Adipose tissue (tissue), 3 donors: ENCODE results near the gene ROMO1. TPM values are rescaled to one million over a fixed set of nuclear protein-coding genes. Genes with fewer than 3 reads are reported as not detected.
"Not testable (repeated sequence)": the region's sequence is repeated elsewhere in the genome, so short reads cannot be mapped to it uniquely, and the experiment has no call there.

Source experiments
- H3K27ac ChIP-seq: one replicate; pipeline ENCODE4 v1.5.1; 2013; ENCODE audit warnings: low read depth, low read length
- WGBS, 3 donors: extraction: QIAGEN DNeasy Blood & Tissue Kit; methylation state at CpG; one replicate each; pipeline ENCODE4 v1.1.7; 2013; 5-methylcytosine and 5-hydroxymethylcytosine counted together
- polyA plus RNA-seq, 3 donors: library from polyadenylated mRNA; stranded (reverse); fragments of 200-250 nt; gene quantifications; one replicate each; pipeline ENCODE4 v1.2.3, GENCODE V29; 2013
- donor health status: healthy with polysubstance abuse.
- donor health status: Bipolar disorder and iron deficiency.
- donor health status: healthy.

ROMO1 gene
- polyA plus RNA-seq, 3 donors, result 211 to 389 (median 355) TPM

DNA sequence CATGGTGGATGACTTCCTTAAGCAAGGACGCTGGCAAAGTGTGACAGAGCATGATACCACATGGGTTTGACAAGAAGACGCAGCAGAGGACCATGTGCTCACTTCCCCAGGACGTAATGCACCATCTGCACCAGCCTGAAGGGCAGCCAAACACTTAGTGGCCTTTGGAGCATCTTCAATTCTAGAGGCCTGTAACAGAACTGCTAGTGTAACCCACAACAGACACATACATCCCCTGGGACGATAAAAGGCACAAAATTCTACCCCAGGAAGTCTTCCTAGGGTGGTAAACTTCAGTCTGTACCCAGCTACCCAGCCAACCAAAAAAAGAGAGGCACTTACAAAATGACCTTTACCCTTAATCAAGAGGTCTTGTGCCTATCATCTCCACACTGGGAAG is 25.3 kb upstream of the ROMO1 start:
- 86 to 93% (median 89%) methylated on average over 4 of the region's 4 CpGs for WGBS, 3 donors

DNA sequence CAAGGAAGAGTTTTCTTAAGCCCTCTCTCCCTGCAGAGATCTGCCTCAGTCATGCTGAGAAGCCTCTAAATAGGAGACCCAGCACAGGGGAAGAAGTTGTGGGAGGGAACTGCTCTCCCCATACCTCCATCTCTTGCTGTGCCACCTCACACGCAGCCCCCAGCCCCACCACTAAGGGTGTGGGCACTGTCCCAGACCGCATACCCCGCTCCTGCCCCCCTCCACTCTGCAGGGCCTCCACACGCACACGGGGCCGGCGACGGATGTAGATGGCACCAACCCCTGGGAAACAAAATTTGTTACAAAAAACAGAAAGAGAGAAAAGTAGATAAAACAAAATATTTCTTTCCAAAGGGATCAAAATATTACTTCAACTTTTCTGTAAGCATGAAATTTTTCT is 24.3 kb upstream of the ROMO1 start:
- no peak overlapping the region for H3K27ac ChIP-seq
- WGBS, 3 donors, result 94 to 96% (median 95%) methylated on average over 8 of the region's 8 CpGs

More for the DNA sequence above, 25.3 kb upstream of the ROMO1 start:
- no peak overlapping the region for H3K27ac ChIP-seq

DNA sequence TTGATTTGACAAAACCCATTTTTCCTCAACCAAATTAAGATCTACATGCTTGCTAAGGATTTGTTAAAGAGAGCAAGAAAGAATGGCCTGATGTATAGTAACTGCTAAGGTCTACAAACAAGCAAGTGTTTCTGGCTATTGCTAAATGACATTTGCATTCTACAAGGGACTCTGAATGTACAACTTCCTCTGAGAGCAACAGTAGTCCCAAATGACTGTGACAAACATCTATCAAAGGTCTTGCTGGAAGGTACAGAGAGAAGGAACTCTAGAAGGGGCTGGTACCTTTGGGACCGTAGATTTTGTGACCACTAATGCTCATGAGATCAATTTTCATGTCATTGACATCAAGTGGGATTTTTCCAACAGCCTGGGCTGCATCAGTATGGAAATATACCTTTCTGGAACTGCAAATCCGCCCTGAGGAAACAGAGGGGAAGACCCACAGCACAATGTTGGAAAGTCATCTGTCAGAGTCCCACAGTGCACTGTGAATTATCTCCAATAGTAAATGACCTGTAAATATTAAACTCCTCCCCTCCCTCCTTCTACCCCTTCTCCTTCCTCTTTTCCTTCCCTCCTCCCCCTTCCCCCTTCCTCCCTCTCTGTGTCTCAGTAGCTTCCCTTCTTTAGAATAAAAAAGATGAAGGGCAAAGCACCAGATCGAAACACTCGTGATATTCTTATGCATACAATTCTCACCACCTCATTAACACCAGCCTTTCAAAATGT is 18.6 kb upstream of the ROMO1 start:
- H3K27ac ChIP-seq, result no peak overlapping the region
- WGBS, 3 donors, result 61 to 79% (median 65%) methylated on average over 4 of the region's 4 CpGs

DNA sequence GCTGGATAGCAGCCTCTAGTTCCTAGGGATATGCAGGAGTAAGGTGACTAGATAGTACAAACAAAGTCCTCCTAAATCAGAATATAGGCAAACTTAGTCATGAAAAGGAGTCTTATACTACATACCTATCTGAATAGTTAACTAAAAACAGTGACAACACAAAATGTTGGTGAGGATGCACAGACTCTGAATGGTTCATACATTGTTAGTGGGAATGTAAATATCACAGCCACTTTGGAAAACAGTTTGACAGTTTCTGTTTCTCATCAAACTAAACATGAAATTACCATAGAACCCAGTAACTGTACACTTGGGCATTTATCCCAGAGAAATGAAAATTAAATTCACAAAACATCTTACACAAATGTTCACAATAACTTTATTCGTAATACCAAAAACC is 17.2 kb upstream of the ROMO1 start:
- H3K27ac ChIP-seq, result no peak overlapping the region
- 92 to 100% (median 98%) methylated on average over 1 of the region's 1 CpG for WGBS, 3 donors

DNA sequence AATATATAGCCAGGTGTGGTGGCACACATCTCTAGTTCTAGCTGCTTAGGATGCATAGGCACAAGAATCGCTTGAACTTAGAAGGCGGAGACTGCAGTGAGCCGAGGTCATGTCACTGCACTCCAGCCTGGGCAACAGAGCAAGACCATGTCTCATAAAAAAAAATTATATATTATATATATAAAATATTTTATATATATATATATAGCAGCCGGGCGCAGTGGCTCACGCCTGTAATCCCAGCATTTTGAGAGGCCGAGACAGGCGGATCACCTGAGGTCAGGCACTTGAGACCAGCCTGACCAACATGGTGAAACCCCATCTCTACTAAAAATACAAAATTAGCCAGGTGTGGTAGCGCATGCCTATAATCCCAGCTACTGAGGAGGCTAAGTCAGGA is 13.8 kb upstream of the ROMO1 start:
- H3K27ac ChIP-seq, result not testable (repeated sequence)
- WGBS, 3 donors, result 95 to 97% (median 97%) methylated on average over 9 of the region's 9 CpGs

DNA sequence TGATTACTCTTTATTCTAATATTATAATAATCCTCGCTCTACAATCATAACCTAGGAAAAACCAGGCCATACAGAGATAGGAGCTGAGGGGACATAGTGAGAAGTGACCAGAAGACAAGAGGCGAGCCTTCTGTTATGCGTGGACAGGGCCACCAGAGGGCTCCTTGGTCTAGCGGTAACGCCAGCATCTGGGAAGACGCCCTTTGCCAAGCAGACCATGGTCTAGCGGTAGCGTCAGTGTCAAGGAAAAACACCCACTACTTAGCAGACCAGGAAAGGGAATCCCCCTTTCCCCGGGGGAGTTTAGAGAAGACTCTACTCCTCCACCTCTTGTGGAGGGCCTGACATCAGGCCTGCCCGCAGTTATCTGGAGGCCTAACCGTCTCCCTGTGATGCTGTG is 12.3 kb upstream of the ROMO1 start:
- not testable (repeated sequence) for H3K27ac ChIP-seq
- 92 to 95% (median 95%) methylated on average over 11 of the region's 11 CpGs for WGBS, 3 donors

DNA sequence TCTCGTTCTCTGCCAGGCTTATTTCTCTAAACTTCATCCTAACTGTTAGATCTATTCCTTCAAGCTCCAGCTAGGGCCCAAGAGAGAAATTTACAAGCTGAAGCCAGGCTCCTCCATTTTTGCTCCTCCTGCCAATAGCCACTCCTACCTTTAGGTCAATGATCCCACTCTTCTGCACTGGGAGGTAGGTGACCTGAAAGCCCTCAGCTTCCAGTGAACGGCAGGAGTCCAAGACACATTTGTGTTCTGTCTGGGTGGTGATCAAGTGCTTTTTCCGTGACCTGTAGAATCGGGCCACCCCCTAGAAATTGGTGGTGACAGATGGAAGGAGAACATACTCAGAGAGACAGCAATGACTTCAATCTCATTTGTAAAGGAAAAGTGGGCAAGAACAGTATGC is 8.9 kb upstream of the ROMO1 start:
- H3K27ac ChIP-seq, result no peak overlapping the region
- 89 to 91% (median 89%) methylated on average over 4 of the region's 4 CpGs for WGBS, 3 donors

DNA sequence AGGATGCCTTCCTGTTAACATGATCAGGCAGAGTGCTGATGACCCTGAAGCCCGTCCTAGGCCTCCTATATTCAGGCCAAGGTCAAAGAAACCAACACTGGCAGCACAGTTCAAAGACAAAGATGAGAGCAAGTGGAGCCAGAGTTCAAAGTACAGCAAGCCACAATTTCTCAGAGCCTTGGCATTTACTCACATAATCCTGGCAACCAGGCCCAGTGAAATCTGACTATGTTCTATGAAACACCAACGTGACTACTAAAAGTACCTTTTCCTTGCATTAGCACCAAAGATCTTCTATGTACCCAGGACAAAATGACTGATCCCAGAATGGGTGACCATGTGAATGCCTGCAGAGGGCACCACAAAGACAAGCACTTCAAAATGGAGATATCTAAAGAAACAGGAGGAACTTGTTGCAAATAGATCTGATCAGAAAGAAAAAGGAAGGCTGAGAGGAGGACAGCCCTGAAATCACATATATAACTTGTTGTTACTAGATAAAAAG is 3.9 kb upstream of the ROMO1 start:
- no peak overlapping the region for H3K27ac ChIP-seq
- WGBS, 3 donors, result 58 to 85% (median 85%) methylated on average over 2 of the region's 2 CpGs

DNA sequence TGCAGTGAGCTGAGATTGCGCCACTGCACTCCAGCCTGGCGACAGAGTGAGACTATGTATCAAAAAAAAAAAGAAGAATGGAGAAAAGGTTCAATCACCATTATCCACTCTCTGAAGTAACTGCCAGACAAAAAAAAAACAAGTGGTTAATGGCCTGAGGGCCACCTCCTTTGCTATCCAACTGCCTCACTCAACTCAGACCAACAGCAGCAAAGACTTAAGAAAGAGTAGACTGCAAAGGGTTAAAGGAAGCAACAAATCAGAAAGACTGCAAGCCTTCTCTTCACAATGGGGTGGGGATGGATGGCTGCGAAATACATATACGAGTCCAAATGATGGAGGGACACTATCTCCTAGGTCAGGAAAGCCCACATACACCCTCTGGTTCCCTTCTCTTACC is 3.2 kb upstream of the ROMO1 start:
- no peak overlapping the region for H3K27ac ChIP-seq
- 80 to 83% (median 80%) methylated on average over 4 of the region's 4 CpGs for WGBS, 3 donors

DNA sequence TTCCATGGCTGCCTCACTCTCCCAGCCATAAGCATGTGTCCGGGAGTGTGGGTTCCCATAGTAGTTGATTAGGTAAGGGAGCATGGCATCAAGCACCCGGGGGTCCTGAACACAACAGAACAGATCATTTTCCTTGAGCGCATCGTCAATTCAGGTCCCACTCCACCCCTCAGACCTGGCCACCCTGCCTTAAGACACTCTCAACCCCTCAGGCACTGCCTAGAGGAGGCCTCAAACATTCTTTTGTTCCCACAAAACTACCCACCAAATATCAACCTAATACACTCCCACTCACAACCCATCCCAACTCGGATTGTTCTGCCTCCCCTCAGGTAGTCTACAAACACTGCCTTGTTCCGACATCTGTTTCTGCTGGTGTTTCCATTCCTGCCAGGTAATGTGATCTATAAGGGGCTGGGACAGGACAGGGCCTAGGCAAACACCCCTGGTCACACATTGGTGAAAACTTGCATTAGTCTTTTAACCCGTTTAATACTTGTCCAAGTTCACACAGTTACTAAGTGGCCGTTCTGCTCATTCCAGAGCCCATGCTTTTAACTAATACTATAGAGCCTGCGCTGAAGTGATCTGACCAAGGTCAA is 1.4 kb upstream of the ROMO1 start:
- no peak overlapping the region for H3K27ac ChIP-seq
- 48 to 81% (median 77%) methylated on average over 9 of the region's 9 CpGs for WGBS, 3 donors

DNA sequence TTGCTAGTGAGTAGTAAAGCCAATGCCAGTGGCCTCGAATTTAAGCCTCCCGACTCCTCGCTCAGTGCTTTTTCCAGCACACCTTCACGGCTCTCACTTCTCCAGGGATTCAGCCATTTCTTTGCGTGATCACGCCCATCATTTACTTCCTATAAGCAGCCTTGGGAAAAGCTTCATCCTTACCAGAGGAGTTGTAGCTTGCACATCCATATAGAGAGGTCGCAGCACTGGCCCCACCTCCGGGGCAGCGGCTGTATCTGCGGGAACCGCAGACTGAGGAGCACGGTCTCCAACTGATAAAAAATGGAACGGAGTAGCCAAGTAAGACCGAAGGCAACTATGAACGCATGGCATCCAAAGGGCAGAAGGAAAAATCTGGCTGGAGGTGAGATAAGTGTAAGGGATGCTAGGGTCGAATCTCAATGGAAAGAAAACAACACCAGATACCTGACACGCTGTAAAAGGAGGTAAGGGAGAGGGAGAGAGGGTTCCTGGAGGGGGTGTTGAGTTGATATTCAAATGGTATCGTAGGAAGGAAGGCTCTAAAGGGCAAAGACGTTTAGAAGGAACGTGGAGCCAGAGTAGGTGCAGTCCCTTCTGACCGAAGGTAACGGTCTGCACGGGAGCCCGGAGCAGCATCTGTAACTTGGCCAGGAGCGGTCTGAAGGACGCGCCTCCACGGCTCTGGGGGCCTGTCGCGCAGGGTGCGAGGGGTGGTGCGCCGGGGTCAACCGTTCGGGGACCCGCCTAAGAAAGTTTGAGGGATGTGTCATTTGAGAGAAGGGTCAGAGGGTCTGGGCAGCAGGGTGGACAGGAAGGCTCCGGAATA is 693 bp upstream of the ROMO1 start:
- WGBS, 3 donors, result 3 to 7% (median 6%) methylated on average over 37 of the region's 37 CpGs
- no peak overlapping the region for H3K27ac ChIP-seq

DNA sequence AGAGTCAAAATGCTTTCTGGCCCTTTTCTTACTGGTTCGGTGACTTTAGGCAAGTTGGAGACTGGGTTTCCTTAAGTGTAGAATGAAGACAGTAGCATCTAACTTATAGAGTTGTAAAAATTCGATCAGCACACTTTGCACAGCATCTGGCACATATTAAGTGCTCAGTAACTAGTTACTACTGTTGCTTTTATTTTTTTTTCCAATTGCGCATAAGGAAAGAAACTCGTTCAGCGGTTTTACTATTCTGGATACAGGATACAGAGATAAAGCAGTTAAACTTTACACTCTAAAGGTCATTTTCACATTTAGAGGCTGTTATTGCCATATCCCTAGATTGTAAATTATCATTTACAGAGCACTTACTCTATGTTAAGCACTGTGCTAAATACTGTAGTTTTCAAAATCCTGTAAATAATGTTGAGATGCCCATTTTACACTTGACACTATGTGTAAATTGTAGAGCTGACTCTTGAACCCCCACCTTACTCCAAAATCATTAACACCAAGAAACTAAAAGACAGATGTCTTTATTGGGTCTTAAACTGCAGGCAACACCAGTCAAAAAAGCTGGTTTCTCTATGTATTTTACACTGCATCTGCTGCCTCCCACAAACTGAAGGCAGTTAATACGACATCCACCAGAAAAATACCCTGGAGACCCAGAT is 886 bp downstream of the ROMO1 start:
- peak overlapping the region; percentile 83 for H3K27ac ChIP-seq
- WGBS, 3 donors, result 18 to 24% (median 22%) methylated on average over 6 of the region's 6 CpGs

DNA sequence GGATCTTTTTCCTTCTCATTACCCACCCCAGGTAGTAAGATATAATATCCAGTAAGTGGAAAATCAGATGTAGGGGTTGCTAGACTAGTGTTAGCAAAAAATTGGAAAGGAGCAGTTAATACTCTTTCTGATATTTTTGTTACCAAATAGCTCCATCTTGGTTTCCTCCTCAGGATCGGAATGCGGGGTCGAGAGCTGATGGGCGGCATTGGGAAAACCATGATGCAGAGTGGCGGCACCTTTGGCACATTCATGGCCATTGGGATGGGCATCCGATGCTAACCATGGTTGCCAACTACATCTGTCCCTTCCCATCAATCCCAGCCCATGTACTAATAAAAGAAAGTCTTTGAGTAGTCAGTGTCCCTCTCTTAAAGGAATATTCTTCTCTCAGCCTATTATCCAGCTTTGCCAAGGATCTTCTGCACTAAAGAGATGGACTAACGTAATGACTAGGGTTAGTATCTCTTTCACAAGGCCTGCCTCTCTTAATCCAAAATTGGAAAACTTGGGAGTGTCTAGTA is 1.5 kb downstream of the ROMO1 start:
- no peak overlapping the region for H3K27ac ChIP-seq
- WGBS, 3 donors, result 92 to 95% (median 93%) methylated on average over 7 of the region's 7 CpGs

DNA sequence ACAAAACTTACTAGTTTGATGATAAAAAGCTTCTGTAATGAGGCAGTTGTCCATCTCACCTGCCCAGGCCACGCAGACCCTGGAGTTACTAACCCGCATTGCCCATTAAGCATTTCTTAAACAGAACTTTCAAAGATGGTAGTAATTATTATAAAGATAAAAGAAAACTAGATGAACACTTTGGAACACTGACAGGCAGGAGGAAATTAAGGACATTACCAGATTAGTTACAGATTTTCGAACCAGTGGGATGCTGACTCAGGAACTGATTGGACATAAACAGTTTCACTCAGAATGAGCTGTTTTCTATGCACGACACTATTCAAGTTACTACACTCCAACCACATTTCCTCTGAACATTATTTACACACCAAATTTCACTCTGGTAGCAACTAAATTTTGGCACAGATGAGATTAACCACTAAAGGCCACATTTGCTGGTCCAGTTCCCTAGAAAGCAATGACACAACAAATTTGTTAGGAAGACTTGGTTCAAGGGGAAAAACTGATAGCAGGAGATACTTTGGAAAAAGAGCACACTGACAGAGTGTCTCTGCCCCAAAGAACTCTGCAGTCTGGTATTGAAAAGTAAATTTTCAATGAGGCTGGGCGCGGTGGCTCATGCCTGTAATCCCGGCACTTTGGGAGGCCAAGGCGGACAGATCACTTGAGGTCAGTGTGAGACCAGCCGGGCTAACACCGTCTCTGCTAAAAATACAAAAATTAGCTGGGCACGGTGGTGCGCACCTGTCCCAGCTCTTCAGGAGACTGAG is 3.0 kb downstream of the ROMO1 start:
- 79 to 84% (median 83%) methylated on average over 12 of the region's 12 CpGs for WGBS, 3 donors
- H3K27ac ChIP-seq, result no peak overlapping the region

DNA sequence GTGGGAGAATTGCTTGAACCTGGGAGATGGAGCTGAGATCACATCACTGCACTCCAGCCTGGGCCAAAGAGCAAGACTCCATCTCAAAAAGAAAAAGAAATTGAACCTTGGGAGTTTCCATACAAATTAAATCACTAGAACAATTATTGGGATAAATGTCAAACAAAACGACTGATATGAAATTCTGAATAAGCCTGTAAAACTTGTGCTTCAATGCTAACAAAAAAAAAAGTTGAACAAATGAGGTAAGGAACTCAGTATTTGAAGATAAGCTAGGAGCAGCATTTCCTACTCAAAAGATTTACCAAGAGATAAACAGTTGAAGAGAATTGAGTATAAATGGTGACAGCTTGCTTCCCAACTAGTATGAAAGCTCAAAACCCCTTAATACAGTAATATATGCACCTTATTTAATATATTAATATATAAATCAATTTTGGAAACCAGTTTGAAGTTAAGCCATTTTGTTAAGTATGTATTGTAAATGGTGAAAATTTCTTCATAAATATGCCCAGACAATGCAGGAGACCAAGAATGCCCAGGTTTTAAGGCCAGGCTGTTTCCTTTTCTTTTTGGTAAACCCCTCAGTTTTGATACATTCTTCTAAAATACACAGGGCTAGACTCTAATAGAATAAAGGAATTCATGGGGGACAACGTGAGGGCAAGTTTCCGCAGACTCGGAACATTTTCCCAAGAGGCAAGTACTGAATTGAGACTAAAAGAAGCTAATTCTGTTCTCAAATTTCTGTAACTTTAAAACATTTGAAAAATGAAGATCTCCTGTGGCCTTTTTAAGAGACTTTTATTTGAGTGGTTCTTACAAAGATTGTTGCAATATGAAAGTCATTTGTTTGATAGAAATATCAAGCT is 3.9 kb downstream of the ROMO1 start:
- H3K27ac ChIP-seq, result no peak overlapping the region
- WGBS, 3 donors, result 56 to 67% (median 57%) methylated on average over 4 of the region's 4 CpGs

DNA sequence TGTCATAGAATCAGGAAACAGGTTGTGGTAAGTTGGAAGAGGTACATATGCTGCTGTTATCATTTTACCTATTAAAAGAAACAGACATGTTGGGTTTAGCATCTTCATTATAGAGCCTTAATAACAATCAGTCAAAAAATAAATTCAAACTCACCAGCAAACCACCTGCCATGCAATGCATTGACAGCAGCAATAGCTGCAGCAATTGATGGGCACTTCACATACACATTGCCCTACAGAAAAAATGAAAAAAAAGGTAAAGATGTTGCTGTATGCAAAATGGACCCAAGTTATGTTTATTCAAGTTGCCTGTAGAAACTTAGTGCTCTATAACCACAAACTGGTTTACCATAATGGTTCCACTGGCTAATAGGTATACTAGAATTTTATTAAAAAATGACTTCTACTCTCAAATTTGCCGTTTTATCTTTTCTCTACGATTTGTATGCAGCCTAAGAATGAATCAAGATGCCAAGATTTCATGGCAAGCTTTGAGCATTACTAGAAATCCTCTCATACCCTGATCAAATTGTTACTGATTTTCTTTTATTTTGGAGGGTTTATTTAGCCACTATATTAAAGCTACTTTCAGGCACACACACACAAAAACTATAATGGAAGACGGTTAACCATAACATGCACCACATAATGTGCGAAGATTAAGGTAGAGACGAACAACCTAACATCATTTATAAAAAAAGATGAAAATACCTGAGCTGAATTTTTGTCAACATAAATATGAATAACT is 5.5 kb downstream of the ROMO1 start:
- WGBS, 3 donors, result 83 to 91% (median 87%) methylated on average over 5 of the region's 5 CpGs
- no peak overlapping the region for H3K27ac ChIP-seq
